H4 (cell line): ENCODE measurements around the gene MYRIP. TPM values are rescaled to one million over a fixed set of nuclear protein-coding genes. Genes with fewer than 3 reads are reported as not detected.
A peak's percentile ranks its signal among the peaks of the same experiment; 100 is the strongest.
"Not testable (repeated sequence)": the region's sequence is repeated elsewhere in the genome, so short reads cannot be mapped to it uniquely, and the experiment has no call there.

Source experiments
- DNase-seq: peaks from one replicate; pipeline ENCODE4 v3.0.0-alpha.2; 2015; ENCODE audit warnings: low spot score
- total RNA-seq: library from RNA; depleted of rRNA; stranded (reverse); fragments of >200 nt; shearing (Covaris generic); gene quantifications from 2 replicates; pipeline ENCODE4 v1.2.3, GENCODE V29; 2014

MYRIP gene
- total RNA-seq, 1 experiment from 2014 or later: not detected

DNA sequence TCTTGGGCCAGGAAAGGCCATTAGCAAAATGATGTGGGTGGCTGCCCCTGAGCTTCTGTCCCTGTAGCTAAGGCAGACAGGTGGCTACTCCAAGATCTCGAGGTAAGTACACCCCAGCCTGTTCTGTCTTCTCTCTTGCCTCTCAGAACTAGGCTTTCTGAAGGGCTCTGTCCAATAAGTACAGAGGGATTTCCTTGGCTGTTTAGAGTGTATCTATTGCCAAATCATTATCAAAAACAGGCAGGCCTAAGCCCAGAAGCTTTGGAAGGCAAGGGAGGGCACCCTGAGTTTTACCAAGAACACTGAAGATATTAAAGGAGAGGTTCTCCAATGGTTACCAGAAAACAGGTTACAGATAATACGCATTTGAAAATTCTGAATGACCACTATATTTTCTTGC is 156.6 kb downstream of the MYRIP start:
- DNase-seq: no peak

DNA sequence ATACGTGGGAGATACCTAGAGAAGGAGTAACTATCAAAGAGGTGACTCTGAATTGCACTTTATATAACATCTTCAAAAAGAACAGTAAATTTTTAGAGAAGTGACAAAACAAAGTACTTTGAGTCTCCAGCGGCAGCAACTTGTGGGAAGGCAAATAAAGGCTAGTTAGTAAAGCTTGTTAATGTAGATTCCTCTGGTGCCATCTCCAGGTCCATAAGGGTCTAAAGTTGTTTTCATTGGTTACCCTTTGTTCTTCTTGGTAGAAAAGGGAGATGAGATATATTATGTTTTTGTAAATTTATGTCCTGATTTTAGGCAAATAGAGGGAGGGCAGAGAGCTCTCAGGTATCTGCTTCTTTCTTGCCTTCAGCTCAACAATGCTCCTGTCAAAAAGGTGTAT is 161.6 kb downstream of the MYRIP start:
- DNase-seq: no peak

DNA sequence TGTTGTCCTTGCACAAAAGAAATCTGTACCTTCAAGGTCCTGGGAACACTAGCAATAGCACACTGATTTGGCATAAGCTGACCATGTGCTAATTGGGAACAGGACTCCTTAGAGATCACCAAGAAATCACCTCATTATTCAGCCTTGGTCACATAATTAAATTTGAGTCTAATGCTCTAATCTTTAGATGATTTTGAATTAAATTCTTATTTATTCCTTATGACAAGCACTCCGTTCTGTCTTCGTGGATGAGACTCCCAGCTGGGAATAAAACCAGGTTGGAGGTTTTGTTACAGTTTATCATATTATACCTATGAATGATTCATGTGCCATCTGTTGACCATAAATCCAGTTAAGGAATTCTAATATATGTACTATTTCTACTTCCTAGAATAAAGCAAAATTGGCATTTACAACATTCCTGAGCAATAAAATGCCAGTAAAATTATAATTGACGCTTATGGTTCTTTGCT is 162.2 kb downstream of the MYRIP start:
- no peak for DNase-seq

DNA sequence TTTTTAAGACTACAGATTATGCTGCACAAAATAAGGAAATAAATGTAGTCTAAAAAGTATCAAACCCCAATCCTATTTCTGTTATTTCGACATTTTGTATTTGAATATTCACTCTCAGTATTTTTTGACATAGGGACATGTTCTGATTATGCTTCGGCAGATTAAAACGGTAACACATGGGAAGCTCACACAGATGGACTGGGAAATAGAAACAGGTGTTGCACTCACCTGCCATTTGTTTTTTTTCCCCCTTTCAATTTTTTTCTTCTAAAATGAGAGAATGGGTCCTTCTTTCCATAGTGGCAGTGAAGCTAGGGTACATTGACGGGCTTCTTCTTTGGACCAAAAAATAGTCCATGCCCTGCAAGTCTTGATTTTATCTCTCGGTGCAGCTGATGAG is 163.1 kb downstream of the MYRIP start:
- no peak for DNase-seq

DNA sequence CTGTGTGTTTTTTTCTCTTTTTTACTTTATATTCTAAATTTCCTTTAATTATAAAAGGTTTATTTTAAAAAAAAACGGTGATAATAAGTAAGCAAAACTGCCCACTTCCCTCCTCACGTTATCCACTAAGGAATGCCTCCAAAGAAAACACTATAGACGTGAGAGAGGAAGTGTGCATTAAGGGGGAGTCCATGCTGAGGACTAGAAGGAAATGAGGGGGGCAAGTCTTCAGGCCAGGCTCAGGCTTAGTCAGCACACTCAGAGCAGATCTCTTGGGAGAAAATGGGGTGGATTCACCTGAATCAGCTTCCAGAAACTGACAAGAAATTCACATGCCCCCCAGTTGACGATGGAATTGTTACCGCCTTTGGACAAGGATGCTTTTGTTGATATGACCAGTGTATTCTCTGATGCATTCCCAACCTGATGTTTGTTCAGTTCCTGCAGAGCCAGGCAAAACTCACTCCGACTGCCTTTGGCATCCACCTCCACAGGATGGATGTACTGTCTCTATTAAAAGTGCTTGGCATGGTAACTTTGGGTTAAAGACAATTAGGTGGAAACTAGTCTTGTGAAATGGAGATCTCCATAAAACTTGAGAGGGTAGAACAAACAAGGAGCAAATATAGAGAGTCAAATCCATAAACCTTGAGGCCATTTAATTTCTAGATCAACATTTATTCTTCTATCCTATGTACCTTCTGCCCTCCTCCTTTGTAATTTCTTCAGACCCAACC is 167.8 kb downstream of the MYRIP start:
- no peak for DNase-seq

DNA sequence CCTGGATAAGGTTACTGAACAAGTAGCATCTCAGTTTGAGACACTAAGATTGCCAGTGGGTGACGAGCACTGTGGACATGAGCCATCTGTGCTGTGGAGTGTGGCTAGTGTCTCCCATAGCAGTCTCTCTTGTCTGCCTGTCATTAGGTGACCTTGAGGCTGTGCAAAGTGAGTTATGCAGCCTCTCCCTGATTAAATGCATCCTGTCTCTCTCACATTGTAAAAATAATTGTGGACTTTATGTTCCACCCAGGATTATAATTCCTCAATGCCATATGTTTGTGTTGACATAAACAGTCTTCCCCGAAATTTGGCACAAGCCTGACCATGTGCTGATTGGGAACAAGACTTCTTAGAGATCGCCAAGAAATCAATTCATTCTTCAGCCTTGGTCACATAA is 168.9 kb downstream of the MYRIP start:
- DNase-seq: no peak

DNA sequence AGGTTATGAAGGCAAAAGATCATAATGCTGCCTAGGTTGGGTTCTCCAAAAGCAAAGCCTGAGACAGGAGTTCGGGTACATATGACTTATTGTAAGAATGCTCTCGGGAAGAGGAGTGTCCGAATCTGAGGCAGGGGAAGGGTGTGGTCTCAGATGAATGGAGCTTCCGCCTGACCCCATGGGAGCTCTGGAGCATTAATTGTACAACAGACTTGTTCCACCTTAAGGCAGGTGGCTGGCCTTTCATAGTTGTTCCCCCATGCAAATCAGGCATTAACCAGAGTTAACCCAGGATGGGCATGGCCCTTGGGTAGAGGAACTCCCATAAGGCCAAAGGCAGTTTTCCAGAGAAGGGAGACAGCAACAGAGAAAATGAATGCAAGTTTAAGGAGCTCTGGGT is 170.6 kb downstream of the MYRIP start:
- no peak for DNase-seq

DNA sequence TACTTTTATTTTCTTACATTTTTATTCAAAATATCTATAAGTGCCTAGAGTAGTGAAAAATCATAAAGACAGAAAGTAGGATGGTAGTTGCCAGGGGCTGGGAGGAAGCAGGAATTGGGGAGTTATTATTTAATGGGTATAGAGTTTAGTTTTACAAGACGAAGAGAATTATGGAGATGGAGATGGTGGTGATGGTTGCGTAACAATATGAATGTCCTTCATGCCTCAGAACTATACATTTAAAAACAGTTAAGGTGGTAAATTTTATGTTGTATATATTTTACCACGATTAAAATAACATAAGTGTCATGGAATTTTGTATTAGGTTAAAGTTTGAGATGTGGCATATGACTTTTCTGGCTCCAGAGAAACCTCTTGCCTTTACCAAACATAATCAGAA is 171.4 kb downstream of the MYRIP start:
- no peak for DNase-seq

DNA sequence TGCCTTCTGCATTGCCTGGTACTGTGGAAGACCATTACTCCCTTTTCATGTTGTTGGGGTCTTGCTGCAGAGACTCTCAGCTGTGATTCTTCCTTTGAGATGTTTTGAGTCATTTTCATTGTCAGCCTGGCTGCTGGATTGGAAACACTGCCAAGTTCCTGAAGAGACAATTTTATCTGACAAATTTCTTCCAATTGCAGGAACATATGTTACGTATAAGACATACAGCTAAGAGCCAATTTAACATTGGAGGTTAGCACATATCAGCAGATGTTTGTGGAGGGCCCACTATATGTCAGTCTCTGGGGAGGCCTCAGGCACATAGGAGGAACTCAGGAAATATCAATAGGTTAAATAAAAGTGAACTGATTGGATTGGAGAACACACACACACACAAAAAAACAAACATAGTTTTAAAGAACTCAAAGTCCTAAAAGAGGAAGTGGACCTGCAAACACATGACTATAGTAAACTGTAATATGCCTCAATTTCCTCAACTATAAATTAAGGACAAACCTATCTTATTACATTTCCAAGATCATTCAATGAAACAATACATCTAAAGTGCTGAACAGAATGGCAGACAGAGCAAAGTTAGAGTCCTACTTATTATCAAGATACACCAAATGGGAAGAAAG is 172.3 kb downstream of the MYRIP start:
- no peak for DNase-seq

DNA sequence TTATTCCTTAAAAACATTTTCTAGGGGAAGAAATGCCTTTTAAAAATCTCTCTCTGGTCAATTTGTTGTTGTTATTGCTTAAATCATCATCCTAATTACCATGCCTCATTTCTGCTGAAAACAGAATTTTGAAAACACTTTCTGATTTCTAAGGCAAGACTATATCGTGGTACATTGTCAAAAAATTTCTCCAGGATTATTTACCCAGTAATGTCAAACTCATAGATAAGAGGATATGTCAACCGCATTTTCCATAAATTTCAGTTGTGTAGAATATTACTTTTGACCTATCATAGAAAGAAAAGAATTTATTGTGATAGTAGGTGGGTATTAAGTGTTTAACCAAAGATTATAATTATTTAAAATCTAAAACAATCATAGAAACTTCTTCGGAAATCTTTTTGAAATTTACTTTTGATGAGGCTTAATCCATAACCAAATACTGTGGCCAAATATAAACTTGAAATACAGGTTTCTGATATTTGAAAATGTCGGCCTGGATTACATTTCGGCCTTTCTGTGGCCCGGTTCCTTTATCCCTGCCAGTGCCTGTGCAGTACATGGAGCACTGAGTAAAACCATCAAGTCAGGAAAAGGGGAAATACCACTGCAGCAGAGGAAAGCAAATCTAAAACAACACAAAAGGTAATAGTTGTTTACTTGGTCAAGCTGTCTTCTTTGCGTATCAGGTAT is 173.4 kb downstream of the MYRIP start:
- no peak for DNase-seq

DNA sequence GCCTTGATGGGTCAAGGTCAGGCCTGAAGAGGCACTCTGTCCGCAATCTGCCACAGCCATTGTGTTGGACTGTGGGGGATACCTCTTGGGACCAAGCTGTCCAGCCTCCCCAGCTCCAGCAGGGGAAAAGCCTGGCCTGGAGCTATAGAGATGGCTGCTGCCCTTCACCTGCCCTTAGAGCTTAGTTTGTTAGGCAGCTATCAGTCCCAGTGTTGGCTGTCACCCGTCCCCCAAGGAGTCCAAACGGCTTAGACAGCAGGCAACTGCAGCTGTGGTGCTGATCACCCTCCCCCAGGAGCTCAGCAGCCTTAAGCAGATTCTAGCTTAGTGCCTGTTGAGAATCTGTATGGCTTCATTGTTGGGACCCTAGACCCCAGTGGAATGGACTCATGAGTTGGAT is 180.3 kb downstream of the MYRIP start:
- DNase-seq: no peak

DNA sequence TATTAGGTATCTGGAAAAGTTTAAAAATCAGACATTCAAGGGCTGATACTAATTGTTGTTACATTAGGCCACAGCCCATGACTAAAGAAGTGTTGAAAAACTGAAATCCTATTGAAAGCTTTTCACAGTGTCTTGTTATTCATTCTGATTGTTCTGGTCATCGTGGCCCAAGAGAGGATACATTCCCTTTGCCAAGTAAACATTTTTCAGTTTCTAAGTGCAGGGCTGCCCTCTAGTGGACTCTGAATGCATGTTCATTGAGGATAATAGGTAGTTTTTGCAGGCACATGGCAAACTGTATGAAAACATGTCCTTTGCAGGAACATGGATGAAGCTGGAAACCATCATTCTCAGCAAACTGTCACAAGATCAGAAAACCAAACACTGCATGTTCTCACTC is 181.1 kb downstream of the MYRIP start:
- DNase-seq: peak; percentile 5

DNA sequence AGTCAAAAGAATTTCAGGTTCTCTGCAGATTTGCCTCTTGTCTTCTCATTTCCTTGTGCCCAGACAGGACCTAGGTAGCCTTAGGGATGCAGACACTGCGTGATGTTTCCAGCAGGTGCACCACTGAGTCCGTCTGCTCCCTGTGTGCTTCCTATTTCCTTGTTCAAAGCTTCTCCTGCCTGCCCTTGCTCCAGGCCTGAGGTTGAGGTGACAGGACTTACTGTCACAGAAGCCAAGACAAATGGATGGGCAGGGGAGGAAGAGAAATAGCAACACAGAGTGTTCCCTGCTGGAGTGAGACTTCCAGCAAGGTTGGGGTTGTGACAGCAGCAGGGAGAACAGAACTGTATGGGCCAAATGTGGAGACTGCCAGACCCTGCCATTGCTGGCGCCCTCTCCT is 199.4 kb downstream of the MYRIP start:
- DNase-seq: no peak

DNA sequence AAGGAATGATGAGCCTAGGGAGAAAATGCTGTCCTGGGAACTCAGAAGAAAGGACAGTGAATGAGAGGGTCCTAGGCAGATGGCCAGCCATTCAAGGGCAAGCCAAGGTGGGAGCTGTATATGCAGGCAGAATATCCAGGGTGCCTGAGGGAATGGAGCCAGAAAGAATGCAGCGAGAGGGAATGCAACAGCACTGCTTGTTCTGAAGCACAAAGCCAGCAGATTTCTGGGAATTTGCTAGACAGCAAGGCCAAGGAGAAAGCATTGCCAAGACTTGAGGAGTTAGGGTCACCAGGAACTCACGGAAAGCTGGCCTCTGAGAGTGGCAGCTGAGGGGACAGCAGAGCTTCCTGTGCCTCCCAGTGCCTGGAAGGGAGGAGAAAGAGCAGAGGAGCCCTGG is 200.6 kb downstream of the MYRIP start:
- no peak for DNase-seq

DNA sequence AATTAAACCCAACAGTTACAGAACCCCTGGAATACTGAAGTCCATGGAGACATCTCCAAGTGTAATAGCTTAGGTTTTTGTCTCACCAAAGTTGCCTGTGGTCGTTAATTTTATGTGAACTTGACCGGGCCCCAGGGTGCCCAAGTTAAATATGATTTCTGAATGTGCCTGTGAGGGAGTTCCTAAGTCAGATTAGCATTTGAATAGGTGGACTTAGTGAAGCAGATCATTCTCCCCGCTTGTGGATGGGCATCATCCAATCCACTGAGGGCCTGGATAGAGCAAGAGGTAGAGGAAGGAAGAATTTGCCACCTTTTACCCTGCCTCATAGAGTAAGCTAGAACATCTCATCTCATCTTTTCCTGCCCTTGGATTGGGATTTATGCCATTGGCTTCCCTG is 203.0 kb downstream of the MYRIP start:
- DNase-seq: no peak

DNA sequence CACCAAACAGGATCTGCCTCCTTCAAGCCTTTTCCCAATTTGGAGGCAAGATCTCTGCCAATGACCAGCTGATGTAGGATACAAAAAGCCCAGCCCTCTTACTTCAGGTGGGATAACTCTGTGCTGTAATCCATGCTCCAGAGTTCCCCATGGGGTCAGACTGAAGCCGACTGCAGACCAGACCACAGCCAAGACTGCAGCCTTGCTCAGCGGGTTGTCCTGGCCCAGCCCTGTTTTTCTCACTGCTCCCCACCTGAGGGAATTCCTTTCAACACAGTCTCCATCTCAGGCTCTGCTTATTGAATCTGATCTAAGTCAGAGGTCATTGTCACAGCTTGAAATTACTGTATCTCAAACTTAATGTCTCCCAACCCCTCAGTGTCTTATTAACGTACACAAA is 207.0 kb downstream of the MYRIP start:
- DNase-seq: no peak

DNA sequence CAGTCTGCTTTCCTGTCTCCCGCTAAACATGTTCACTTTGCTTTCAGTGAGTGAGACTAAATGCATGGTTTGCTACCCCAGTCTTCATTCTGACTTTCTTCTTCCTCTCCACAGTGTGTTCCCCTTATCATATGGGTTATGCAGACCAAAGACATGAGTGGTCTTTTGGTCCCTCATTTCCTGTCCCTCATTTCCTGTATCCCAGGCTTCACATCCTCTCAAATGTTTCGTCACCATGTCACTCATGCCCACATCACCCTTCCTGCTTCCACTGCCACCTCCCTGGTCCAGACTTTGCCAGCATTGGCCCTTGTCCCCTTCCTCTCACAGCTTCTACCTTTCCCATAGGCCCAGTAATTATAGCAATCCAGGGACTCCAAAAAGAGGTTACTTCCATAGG is 209.0 kb downstream of the MYRIP start:
- no peak for DNase-seq

DNA sequence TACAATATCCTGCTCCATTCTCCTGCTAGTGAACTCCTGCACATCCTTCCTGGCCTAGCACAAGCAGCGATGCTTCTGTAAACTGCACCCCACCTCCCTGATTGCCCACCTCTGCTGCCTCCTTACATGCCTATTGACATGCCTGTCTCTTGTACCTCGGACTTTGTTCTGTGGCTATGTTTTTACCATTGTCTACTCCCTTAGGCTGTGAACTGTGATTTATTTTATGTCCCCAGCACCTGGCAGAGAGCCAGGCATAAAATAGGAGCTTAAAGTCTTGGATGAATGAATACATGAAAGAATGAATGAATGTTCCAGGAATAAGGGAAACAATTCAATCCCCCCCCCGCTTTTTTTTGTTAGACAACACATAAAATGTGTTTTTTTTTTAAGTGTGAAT is 210.0 kb downstream of the MYRIP start:
- DNase-seq: no peak

DNA sequence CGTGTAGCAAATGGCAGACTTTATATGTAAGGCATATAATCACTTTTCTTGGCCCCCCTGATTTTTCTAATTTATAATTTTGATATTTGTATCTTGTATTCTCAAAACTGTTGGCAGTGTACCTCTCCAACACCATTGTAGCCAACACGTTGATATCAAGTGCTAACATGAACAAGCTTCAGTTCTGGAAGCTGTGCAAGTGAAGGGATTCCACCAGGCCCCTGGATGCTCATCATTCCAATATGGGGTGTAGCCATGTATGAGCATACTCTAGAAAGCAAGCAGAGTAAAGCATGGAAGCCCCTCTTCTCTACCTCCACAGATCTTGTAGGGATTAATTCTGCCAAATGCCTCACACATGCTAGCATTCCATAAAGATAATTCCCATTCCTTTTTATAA is 211.3 kb downstream of the MYRIP start:
- DNase-seq: no peak

DNA sequence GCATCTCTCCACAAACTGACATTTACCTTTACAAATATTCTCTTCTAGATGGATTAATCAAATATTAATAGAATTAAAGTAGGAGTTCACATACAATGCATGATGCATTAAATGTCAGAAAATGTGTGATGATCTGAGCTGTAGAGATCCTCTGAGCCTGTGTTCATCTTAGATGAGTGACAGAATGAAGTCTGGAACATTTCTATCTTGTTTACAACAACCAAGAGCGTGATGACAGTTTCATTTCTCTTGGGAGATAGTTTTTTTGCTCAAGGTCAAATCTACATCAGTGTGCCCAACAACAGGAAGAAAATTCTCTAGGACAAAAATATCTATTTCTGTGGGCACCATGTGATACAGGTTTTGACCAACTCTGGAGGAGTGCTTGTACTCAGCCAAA is 211.9 kb downstream of the MYRIP start:
- no peak for DNase-seq

DNA sequence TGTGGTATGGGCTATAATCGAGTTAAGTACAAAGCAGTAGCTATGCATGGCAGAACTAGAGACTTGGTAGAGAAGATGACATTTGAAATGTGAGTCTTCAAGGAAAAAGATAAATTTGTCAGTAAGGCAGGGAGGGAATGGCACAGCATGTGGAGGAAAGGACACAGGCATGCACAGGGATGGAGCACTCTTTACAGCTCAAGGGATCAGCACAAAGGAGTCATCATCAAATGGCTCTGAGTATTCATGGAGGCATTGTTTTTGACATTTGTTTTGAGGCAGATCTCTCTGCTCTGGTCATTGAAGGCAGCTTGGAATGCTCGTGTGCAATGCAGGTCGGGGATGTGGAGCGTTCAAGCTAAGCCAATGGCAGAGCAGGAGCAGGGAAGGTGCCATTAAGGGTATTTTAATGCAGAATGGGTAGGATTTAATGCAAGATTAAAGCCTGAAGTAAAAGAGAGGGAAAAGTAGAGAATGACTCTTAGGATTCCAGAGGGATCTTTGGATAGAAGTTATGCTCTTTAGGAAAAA is 213.0 kb downstream of the MYRIP start:
- DNase-seq: no peak

DNA sequence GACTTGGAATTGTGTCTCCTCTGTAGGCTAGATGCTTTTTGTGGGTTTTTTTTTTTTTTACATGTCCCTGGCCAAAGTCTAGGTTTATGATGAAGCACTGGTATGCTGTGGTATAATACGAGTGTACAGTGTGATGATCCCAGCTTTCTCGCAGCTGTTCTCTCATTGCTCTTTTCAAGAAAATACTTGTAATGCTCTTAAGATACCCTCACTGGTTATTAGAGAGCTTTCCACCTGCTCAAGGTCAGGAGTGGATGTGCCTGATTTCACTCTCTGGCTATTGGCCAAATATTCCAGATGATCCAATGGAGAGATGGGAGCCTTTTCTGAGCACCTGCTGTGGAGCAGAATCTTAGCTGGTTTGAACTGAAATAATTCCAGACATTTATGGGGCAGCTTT is 215.1 kb downstream of the MYRIP start:
- no peak for DNase-seq

DNA sequence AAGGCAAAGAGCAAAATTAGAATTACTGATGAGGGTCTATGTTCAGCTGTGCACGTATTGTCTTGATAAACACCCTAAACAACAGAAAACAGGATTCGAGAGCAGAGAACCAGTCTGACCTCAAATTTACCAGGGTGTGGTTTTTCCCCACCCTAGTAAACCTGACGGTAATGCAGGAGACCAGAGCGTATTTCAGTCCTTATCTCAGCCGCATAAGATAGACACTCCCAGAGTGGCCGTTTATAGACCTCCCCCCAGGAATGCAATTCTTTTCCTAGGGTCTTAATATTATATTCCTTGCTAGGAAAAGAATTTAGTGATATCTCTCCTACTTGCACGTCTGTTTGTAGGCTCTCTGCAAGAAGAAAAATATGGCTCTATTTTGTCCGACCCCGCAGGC is 216.5 kb downstream of the MYRIP start:
- not testable (repeated sequence) for DNase-seq
